Activated CD8-positive, alpha-beta T cell treated with anti-CD3 and anti-CD28 coated beads for 36 hours (primary cell): ENCODE results near the gene NEAT1. TPM values are rescaled to one million over a fixed set of nuclear protein-coding genes. Genes with fewer than 3 reads are reported as not detected.

Experiments used
- ATAC-seq: fragments of 200-7000 bp; cut with Tn5 transposase; one replicate; pipeline ENCODE4 v1.10.0; 2021; ENCODE audit warnings: mild to moderate bottlenecking, moderate library complexity
- CTCF ChIA-PET: fragments of 350-600 bp; sonication (Branson Sonifier 250); formaldehyde crosslinking; loops from one replicate; lab custom pipeline; 2021; ENCODE audit warnings: antibody characterized with exemption; lab: Charles Lee
- POLR2A ChIA-PET: fragments of 350-600 bp; sonication (Branson Sonifier 250); formaldehyde crosslinking; loops from one replicate; lab custom pipeline; 2021; ENCODE audit warnings: antibody characterized with exemption; lab: Charles Lee
- DNase-seq: peaks from one replicate; pipeline ENCODE4 v3.0.0-alpha.2; 2020
- H3K27ac Mint-ChIP-seq: one replicate; pipeline ENCODE4 v1.8.0; 2021; ENCODE audit warnings: mild to moderate bottlenecking, mixed read lengths
- H3K27me3 Mint-ChIP-seq: one replicate; pipeline ENCODE4 v1.8.0; 2021; ENCODE audit warnings: mixed read lengths
- H3K36me3 Mint-ChIP-seq: one replicate; pipeline ENCODE4 v1.8.0; 2021; ENCODE audit warnings: low read depth, mixed read lengths
- H3K4me1 Mint-ChIP-seq: one replicate; pipeline ENCODE4 v1.8.0; 2021; ENCODE audit warnings: low read depth, mixed read lengths
- H3K4me3 Mint-ChIP-seq: one replicate; pipeline ENCODE4 v1.8.0; 2021; ENCODE audit warnings: mild to moderate bottlenecking, moderate library complexity, mixed read lengths
- H3K9me3 Mint-ChIP-seq: one replicate; pipeline ENCODE4 v1.8.0; 2021; ENCODE audit warnings: mixed read lengths
- intact Hi-C: fragments of 100-400 bp; cut with micrococcal nuclease; formaldehyde crosslinking; loops from one replicate; pipeline ENCODE4 v1.10.0; 2022
- total RNA-seq, 2 experiments: library from RNA; stranded (reverse); gene quantifications; one replicate each; pipeline ENCODE4 v1.2.3, GENCODE V29; 2021
- TF ChIP-seq, protein P1 (sequence below): fragments of 200-600 bp; IDR thresholded peaks from one replicate; pipeline ENCODE4 v1.8.0; 2022; ENCODE audit warnings: antibody characterized with exemption, mild to moderate bottlenecking

The NEAT1 gene
- total RNA-seq, 2 experiments from 2014 or later: 313 to 358 TPM

DNA sequence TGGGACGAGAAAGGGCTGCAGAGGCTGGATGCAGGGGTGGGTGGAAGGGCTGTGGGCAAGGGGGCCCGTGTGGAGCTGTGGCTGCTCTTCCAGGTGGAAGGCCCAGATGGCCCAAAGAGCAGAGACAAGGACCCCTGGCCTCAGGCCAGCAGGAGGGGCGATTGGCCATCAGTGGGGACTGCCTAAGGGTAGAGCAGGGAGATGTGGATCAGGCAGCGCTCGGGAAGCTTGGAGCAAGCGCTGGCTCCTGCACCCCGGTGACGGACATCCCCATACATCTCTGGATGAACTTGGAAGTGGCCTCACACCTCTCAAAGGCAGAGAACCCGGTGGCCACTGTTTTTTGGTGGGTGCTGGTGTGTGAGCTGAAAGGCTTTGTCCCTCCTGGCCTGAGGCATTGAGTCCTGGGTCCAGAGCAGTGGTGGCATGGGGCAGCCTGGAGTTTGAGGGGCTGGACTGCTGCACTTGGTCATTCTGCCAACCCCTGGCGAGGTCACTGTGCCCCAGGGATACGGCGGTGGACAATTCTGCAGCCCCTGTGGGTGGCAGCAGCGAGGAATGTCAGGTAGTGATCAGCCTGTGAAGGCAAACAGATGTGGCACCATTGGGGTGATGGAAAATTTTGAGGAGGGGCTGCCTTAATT is 30.3 kb upstream of the NEAT1 start:
- ChIA-PET CTCF (interaction anchor here (0.8 to 3.3 kb wide), 2 partner anchors 23 to 148 kb away, joined by 3 to 10 read pairs; no protein-coding TSS in a partner anchor), POLR2A (interaction anchor here (1.1 to 18.5 kb wide), 4 partner anchors 11 to 111 kb away, joined by 3 to 339 read pairs (median 171); partner anchors contain the start of genes MALAT1, NEAT1 and SLC25A45)
- ATAC-seq: no peak

DNA sequence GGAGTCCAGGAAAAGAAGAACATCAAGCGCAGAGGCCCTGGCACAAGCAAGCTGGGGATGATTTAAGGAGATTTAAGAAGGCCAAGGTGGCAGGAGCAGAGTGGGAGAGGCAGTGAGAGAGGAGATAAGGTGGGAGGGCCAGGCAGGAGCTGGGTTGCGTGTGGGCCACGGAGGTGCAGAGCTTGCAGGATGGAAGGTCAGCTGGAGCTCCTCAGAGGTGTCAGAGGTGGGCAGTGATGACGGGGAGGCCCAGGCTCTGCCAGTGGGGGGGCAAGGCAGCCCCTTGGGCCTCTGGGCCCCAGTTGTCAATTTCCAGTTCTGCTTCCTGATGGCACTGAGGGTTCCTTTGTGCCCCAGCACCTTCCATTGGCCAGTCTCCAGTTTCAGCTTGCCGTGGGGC is 29.7 kb upstream of the NEAT1 start:
- no peaks in the 10 kb centered on the region for H3K27me3 Mint-ChIP-seq
- H3K9me3 Mint-ChIP-seq: no peaks in the 10 kb centered on the region
- ChIA-PET CTCF (interaction anchor here (0.8 to 3.3 kb wide), 2 partner anchors 23 to 148 kb away, joined by 3 to 10 read pairs; no protein-coding TSS in a partner anchor), POLR2A (interaction anchor here (1.1 to 18.5 kb wide), 3 partner anchors 22 to 110 kb away, joined by 3 to 339 read pairs (median 333); partner anchors contain the start of genes MALAT1 and NEAT1)
- ATAC-seq: no peak
- no peak overlapping the region for H3K27ac Mint-ChIP-seq
- intact Hi-C loops: no loop called here
- no peak for DNase-seq
- TF ChIP-seq, protein P1, sequence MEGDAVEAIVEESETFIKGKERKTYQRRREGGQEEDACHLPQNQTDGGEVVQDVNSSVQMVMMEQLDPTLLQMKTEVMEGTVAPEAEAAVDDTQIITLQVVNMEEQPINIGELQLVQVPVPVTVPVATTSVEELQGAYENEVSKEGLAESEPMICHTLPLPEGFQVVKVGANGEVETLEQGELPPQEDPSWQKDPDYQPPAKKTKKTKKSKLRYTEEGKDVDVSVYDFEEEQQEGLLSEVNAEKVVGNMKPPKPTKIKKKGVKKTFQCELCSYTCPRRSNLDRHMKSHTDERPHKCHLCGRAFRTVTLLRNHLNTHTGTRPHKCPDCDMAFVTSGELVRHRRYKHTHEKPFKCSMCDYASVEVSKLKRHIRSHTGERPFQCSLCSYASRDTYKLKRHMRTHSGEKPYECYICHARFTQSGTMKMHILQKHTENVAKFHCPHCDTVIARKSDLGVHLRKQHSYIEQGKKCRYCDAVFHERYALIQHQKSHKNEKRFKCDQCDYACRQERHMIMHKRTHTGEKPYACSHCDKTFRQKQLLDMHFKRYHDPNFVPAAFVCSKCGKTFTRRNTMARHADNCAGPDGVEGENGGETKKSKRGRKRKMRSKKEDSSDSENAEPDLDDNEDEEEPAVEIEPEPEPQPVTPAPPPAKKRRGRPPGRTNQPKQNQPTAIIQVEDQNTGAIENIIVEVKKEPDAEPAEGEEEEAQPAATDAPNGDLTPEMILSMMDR: no peak
- H3K4me3 Mint-ChIP-seq: no peak overlapping the region
- H3K36me3 Mint-ChIP-seq: peaks cover 24% of the 10 kb centered on the region
- H3K4me1 Mint-ChIP-seq: peaks cover 36% of the 10 kb centered on the region

More for the DNA sequence above, 30.3 kb upstream of the NEAT1 start:
- Mint-ChIP-seq H3K27me3 (no peaks in the 10 kb centered on the region), H3K36me3 (peaks cover 22% of the 10 kb centered on the region), H3K9me3 (no peaks in the 10 kb centered on the region), H3K4me1 (peaks cover 41% of the 10 kb centered on the region), H3K4me3 (no peak overlapping the region), H3K27ac (no peak overlapping the region)
- TF ChIP-seq, protein P1: no peak
- DNase-seq: no peak
- intact Hi-C loops: no loop called here

GRCh38 chr11:65393513-65394079 is 29.0 kb upstream of the NEAT1 start:
- DNase-seq: no peak
- ATAC-seq: no peak
- TF ChIP-seq, protein P1: no peak
- ChIA-PET POLR2A (interaction anchor here (1.1 to 18.5 kb wide), 3 partner anchors 23 to 110 kb away, joined by 3 to 339 read pairs (median 333); partner anchors contain the start of genes MALAT1 and NEAT1), CTCF (interaction anchor here (3.3 kb wide), 1 partner anchor 22 kb away, joined by 10 read pairs; no protein-coding TSS in a partner anchor)
- peaks cover 24% of the 10 kb centered on the region for H3K36me3 Mint-ChIP-seq
- H3K4me1 Mint-ChIP-seq: peaks cover 29% of the 10 kb centered on the region
- H3K27ac Mint-ChIP-seq: no peak overlapping the region
- intact Hi-C loops: no loop called here
- no peak overlapping the region for H3K4me3 Mint-ChIP-seq
- H3K9me3 Mint-ChIP-seq: no peaks in the 10 kb centered on the region
- H3K27me3 Mint-ChIP-seq: no peaks in the 10 kb centered on the region

DNA sequence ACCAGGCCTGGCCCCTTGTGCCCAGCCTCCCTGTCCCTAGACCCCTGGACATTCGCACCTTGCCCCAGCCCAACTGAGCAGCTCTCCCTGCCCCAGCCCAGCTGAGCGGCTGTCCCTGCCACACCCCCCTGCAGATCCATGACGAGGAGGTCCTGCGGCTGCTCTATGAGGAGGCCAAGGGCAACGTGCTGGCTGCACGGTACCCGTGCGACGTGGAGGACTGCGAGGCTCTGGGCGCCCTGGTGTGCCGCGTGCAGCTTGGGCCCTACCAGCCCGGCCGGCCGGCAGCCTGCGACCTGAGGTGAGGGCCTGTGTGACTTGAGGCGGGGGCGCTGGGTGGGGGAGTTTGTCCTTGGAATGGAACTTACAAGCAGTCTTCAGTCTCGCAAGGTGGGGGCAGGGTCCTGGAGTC is 28.5 kb upstream of the NEAT1 start:
- no peaks in the 10 kb centered on the region for H3K27me3 Mint-ChIP-seq
- intact Hi-C loops: no loop called here
- CTCF ChIA-PET: no interaction called here
- DNase-seq (no peak), ATAC-seq (no peak)
- no peak overlapping the region for H3K27ac Mint-ChIP-seq
- POLR2A ChIA-PET: interaction anchor here (17.6 to 18.5 kb wide), 2 partner anchors 27 to 109 kb away, joined by 333 to 339 read pairs; partner anchors contain the start of genes MALAT1 and NEAT1
- TF ChIP-seq, protein P1: no peak
- H3K9me3 Mint-ChIP-seq: no peaks in the 10 kb centered on the region
- peaks cover 23% of the 10 kb centered on the region for H3K4me1 Mint-ChIP-seq
- H3K36me3 Mint-ChIP-seq: peaks cover 21% of the 10 kb centered on the region
- no peak overlapping the region for H3K4me3 Mint-ChIP-seq
